ENCODE measurements around the gene PHAF1. TPM values are rescaled to one million over a fixed set of nuclear protein-coding genes. Genes with fewer than 3 reads are reported as not detected.

The PHAF1 gene
- total RNA-seq, 2 experiments from 2014 or later, result 11.3 to 14.0 TPM

DNA sequence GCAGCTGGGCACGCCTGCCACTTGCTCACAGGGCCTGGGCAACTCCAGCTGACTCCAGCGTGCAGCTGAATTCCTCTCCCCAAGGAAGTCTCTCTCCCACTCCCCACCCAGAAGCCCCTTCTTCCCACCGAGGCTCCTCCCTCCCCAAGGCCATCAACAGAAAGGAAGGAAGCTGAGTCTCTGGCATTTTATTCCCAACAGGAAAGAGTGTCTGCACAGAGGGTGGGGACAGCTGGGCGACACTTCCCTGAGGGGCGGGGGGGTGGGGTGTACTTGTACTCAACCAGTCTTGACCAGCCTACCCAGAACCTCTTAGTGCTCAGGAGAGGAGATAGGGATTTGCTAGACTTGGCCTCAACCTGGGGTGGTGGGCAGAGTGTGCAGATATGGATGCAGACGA, 80.3 kb downstream of the PHAF1 start, which contains the start of gene EXOC3L1:
Gene EXOC3L1, minus strand, starts transcription at position 96 of the 400 bp plus-strand sequence. CDS start 460 bp downstream, outside the sequence.
- Mint-ChIP-seq H3K27me3 (peaks cover 7% of the 10 kb centered on the region), H3K36me3 (ENCODE audit: low read depth) (peaks cover 25% of the 10 kb centered on the region), H3K27ac (no peak within 1 kb of the TSS), H3K4me1 (ENCODE audit: low read depth) (peaks cover 36% of the 10 kb centered on the region), H3K4me3 (no peak within 1 kb of the TSS), H3K9me3 (no peaks in the 10 kb centered on the region)
- POLR2A ChIA-PET, result interaction anchor here (1.1 kb wide), 1 partner anchor 35 kb away, joined by 3 read pairs; no protein-coding TSS in a partner anchor
- ATAC-seq (no peak), DNase-seq (no peak)
- no peak for TF ChIP-seq CTCF (IDR thresholded peaks at IDR 0.05)
- intact Hi-C loops (cut with micrococcal nuclease), result no loop called here
- CTCF ChIA-PET, result interaction anchor here (1.8 to 1.9 kb wide), 2 partner anchors 35 to 172 kb away, joined by 6 to 7 read pairs; no protein-coding TSS in a partner anchor

DNA sequence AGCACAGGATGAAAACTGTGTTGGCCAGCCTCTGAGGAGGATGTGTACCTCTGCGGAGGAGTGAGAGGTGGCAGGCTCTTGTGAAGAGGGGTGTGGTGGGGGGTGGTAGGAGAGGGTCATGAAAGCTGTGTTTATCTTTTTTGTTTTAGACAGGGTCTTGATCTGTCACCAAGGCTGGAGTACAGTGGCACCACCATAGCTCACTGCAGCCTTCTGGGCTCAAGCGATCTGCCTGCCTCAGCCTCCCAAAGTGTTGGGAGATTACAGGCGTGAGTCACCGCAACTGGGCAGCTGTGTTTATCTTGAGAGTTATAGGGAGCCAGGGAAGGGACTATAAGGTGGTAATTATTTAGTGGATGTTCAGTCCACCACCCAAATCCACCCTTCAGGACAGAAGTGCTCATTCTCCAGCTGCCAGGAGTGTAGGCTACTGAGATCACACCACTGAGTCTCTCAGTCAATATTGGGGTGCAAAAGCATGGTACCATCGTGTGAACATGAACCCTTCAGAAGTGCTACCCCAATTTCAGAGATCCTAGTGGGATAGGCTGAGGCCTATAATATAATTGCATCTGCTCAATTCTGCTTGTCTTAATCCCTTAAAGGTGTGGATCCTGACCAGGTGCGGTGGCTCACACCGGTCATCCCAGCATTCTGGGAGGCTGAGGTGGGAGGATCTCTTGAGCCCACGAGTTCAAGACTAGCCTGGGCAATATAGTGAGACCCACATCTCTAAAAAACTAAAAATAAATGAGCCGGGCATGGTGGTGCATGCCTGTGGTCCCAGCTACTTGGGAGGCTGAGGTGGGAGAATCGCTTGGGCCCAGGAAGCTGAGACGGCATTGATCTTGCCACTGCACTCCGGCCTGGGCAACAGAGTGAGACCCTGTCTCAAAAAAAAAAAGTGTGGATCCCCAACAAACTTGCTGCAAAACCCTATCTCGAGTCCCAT, 81.0 kb downstream of the PHAF1 start:
- ChIA-PET POLR2A (interaction anchor here (1.1 kb wide), 1 partner anchor 36 kb away, joined by 3 read pairs; no protein-coding TSS in a partner anchor), CTCF (interaction anchor here (1.9 kb wide), 1 partner anchor 35 kb away, joined by 7 read pairs; no protein-coding TSS in a partner anchor)
- Mint-ChIP-seq H3K4me3 (peak overlapping the region; percentile 93), H3K9me3 (no peaks in the 10 kb centered on the region), H3K27me3 (peaks cover under 1% of the 10 kb centered on the region), H3K4me1 (ENCODE audit: low read depth) (peaks cover 32% of the 10 kb centered on the region), H3K36me3 (ENCODE audit: low read depth) (peaks cover 29% of the 10 kb centered on the region), H3K27ac (peak overlapping the region; percentile 88)
- intact Hi-C loops (cut with micrococcal nuclease), result no loop called here
- no peak for DNase-seq
- no peak for ATAC-seq
- no peak for TF ChIP-seq CTCF (IDR thresholded peaks at IDR 0.05)

- intact Hi-C loops (cut with micrococcal nuclease), result no loop called here
- no peaks in the 10 kb centered on the region for H3K9me3 Mint-ChIP-seq
- POLR2A ChIA-PET, result no interaction called here
- TF ChIP-seq CTCF (IDR thresholded peaks at IDR 0.05), result no peak
- CTCF ChIA-PET, result interaction anchor here (1.7 kb wide), 1 partner anchor 55 kb away, joined by 6 read pairs; the partner anchor contains the start of gene FHOD1
- ATAC-seq (peak; percentile 34), DNase-seq (no peak)
- H3K27me3 Mint-ChIP-seq, result no peaks in the 10 kb centered on the region
- H3K4me3 Mint-ChIP-seq, result peak overlapping the region; percentile 93
- H3K4me1 Mint-ChIP-seq (ENCODE audit: low read depth), result peaks cover 40% of the 10 kb centered on the region
- peaks cover 36% of the 10 kb centered on the region for H3K36me3 Mint-ChIP-seq (ENCODE audit: low read depth)
- H3K27ac Mint-ChIP-seq, result peak overlapping the region; percentile 88
Measured at GRCh38 chr16:67191411-67191994, 81.8 kb downstream of the PHAF1 start.

GRCh38 chr16:67191995-67192681, 82.4 kb downstream of the PHAF1 start, which contains the start of gene E2F4:
TSS of gene E2F4 (plus strand) at chr16:67192155. CDS start at chr16:67192228, 73 bp downstream.
- Mint-ChIP-seq H3K27me3 (no peaks in the 10 kb centered on the region), H3K9me3 (no peaks in the 10 kb centered on the region), H3K4me3 (peak within 1 kb of the TSS; percentile 93), H3K4me1 (ENCODE audit: low read depth) (peaks cover 45% of the 10 kb centered on the region), H3K27ac (peak within 1 kb of the TSS; percentile 88), H3K36me3 (ENCODE audit: low read depth) (peaks cover 42% of the 10 kb centered on the region)
- peak; percentile 91 for DNase-seq
- ATAC-seq, result peak; percentile 98
- POLR2A ChIA-PET, result interaction anchor here (0.9 to 2.2 kb wide), 5 partner anchors 15 to 44 kb away, joined by 4 to 9 read pairs (median 5); no protein-coding TSS in a partner anchor
- TF ChIP-seq CTCF (IDR thresholded peaks at IDR 0.05), result no peak
- CTCF ChIA-PET, result interaction anchor here (1.0 to 1.7 kb wide), 7 partner anchors 35 to 239 kb away, joined by 3 to 6 read pairs (median 3); partner anchors contain the start of genes FHOD1 and TMEM208
- intact Hi-C loops (cut with micrococcal nuclease), result loop anchor here (2.0 kb wide), 1 partner anchor 53 kb away; no protein-coding TSS in a partner anchor
